HepG2 (cell line): ENCODE data around the gene CAND2. TPM values are rescaled to one million over a fixed set of nuclear protein-coding genes. Genes with fewer than 3 reads are reported as not detected.

ENCODE experiments used
- CBX5 ChIP-seq: sonication (generic); formaldehyde crosslinking; IDR thresholded peaks from 2 replicates; pipeline ENCODE4 v1.4.0; 2020; ENCODE audit warnings: missing genetic modification reagents, borderline replicate concordance
- FOXA1 ChIP-seq, 2 experiments: fragments of 450-650 bp in 1 of 2; sonication (generic) in 1 of 2; formaldehyde crosslinking in 1 of 2; IDR thresholded peaks; 2 replicates each; pipeline versions ENCODE4 v1.4.0 to v1.6.1; 2016 to 2020; ENCODE audit warnings: missing genetic modification reagents in 1 of 2
- FOXP1 ChIP-seq, 2 experiments: fragments of 450-650 bp in 1 of 2; IDR thresholded peaks; 2 replicates each; pipeline ENCODE4 v1.6.1; 2017 to 2018; ENCODE audit warnings: antibody characterized with exemption in 1 of 2
- HNRNPH1 ChIP-seq: fragments of 200-400 bp; formaldehyde crosslinking; optimal IDR thresholded peaks from 2 replicates; pipeline ENCODE3; 2017; ENCODE audit warnings: mild to moderate bottlenecking, low read depth, low read length
- ISL2 ChIP-seq: sonication (generic); formaldehyde crosslinking; IDR thresholded peaks from 2 replicates; pipeline ENCODE4 v1.5.0; 2020; ENCODE audit warnings: missing genetic modification reagents
- MED1 ChIP-seq: sonication (generic); formaldehyde crosslinking; IDR thresholded peaks from 2 replicates; pipeline ENCODE4 v1.4.0; 2020; ENCODE audit warnings: missing genetic modification reagents
- MEIS2 ChIP-seq: sonication (generic); formaldehyde crosslinking; IDR thresholded peaks from 2 replicates; pipeline ENCODE4 v1.9.0; 2021; ENCODE audit warnings: mild to moderate bottlenecking, missing genetic modification reagents
- MXI1 ChIP-seq: IDR thresholded peaks from 3 replicates; pipeline ENCODE4 v1.6.1; 2012; ENCODE audit warnings: low read depth, low read length, inconsistent platforms, borderline replicate concordance
- NFE2 ChIP-seq: sonication (generic); formaldehyde crosslinking; IDR thresholded peaks from 2 replicates; pipeline ENCODE4 v1.4.0; 2020; ENCODE audit warnings: missing genetic modification reagents
- NR1H2 ChIP-seq: sonication (generic); formaldehyde crosslinking; IDR thresholded peaks from 2 replicates; pipeline ENCODE4 v1.8.1; 2022; ENCODE audit warnings: low read depth, missing genetic modification reagents, borderline replicate concordance
- POLR2AphosphoS2 ChIP-seq: IDR thresholded peaks from 2 replicates; pipeline ENCODE4 v1.6.1; 2011; ENCODE audit warnings: low read depth, low read length, improper control_type of control experiment
- TBP ChIP-seq: sonication (generic); formaldehyde crosslinking; IDR thresholded peaks from 2 replicates; pipeline ENCODE4 v1.5.0; 2020; ENCODE audit warnings: missing genetic modification reagents
- THAP11 ChIP-seq: IDR thresholded peaks from 2 replicates; pipeline ENCODE4 v1.6.1; 2016; ENCODE audit warnings: missing biosample characterization, missing genetic modification reagents
- YEATS2 ChIP-seq: sonication (generic); formaldehyde crosslinking; IDR thresholded peaks from 2 replicates; pipeline ENCODE4 v1.4.0; 2020; ENCODE audit warnings: missing genetic modification reagents, borderline replicate concordance
- ZBTB7A ChIP-seq: sonication (generic); formaldehyde crosslinking; IDR thresholded peaks from 2 replicates; pipeline ENCODE4 v1.8.0; 2022; ENCODE audit warnings: mild to moderate bottlenecking, missing genetic modification reagents
- ZFY ChIP-seq: sonication (generic); formaldehyde crosslinking; IDR thresholded peaks from 2 replicates; pipeline ENCODE4 v1.4.0; 2020; ENCODE audit warnings: missing genetic modification reagents
- ZNF251 ChIP-seq: sonication (generic); formaldehyde crosslinking; IDR thresholded peaks from 2 replicates; pipeline ENCODE4 v1.9.0; 2021; ENCODE audit warnings: mild to moderate bottlenecking, missing genetic modification reagents
- ZNF333 ChIP-seq: sonication (generic); formaldehyde crosslinking; IDR thresholded peaks from 2 replicates; pipeline ENCODE4 v1.4.0; 2020; ENCODE audit warnings: mild to moderate bottlenecking, missing genetic modification reagents, borderline replicate concordance
- ZNF451 ChIP-seq: sonication (generic); formaldehyde crosslinking; IDR thresholded peaks from 2 replicates; pipeline ENCODE4 v1.5.0; 2020; ENCODE audit warnings: mild to moderate bottlenecking, missing genetic modification reagents
- polyA plus RNA-seq, 8 experiments: library from polyadenylated mRNA; depleted of rRNA in 3 of 8; stranded (reverse) in 7 of 8; unstranded in 1 of 8; fragments of >200 nt; fragmentation: Illumina TruSeq in 4 of 8; extraction: Trizol in 4 of 8; gene quantifications; 2 replicates each; pipeline versions ENCODE4 v1.2.1 to v1.2.3, GENCODE V29; 2011 to 2016; ENCODE audit warnings: low read depth in 4 of 8, missing spikeins in 1 of 8, mixed read lengths in 1 of 8; ENCODE audit not compliant: insufficient read depth in 1 of 8
- total RNA-seq, 5 experiments: library from RNA; depleted of rRNA; stranded (reverse); fragments of >200 nt; fragmentation: Illumina TruSeq; extraction: Trizol; gene quantifications; 2 replicates each; pipeline ENCODE4 v1.2.3, GENCODE V29; 2016; ENCODE audit warnings: low read depth in 1 of 5
- TF ChIP-seq, protein P1 (sequence below): sonication (generic); formaldehyde crosslinking; IDR thresholded peaks from 2 replicates; pipeline ENCODE4 v1.5.1; 2020; ENCODE audit warnings: missing genetic modification reagents, mild to moderate bottlenecking, borderline replicate concordance
- TF ChIP-seq, protein P2 (sequence below): IDR thresholded peaks from 2 replicates; pipeline ENCODE4 v1.6.1; 2016; ENCODE audit warnings: missing compliant biosample characterization, missing genetic modification reagents, borderline replicate concordance
- TF ChIP-seq, protein P3 (sequence below): sonication (generic); formaldehyde crosslinking; IDR thresholded peaks from 2 replicates; pipeline ENCODE4 v1.8.0; 2022; ENCODE audit warnings: missing genetic modification reagents, mild to moderate bottlenecking, moderate library complexity, borderline replicate concordance

CAND2 gene
- total and polyA plus RNA-seq, 2 of the 13 experiments (the other 11 are each of a cell fraction or from before 2014, with no cell fraction given), result 0.01 TPM; not detected in 1

- TF ChIP-seq MXI1, result peak; percentile 21; the same call in 1 of the 3 replicates
- no peak; the same call in 1 of the 2 replicates for TF ChIP-seq THAP11 (CRISPR knock-in tag)
- TF ChIP-seq NR1H2 (CRISPR knock-in tag), result no peak
- TF ChIP-seq, protein P1, sequence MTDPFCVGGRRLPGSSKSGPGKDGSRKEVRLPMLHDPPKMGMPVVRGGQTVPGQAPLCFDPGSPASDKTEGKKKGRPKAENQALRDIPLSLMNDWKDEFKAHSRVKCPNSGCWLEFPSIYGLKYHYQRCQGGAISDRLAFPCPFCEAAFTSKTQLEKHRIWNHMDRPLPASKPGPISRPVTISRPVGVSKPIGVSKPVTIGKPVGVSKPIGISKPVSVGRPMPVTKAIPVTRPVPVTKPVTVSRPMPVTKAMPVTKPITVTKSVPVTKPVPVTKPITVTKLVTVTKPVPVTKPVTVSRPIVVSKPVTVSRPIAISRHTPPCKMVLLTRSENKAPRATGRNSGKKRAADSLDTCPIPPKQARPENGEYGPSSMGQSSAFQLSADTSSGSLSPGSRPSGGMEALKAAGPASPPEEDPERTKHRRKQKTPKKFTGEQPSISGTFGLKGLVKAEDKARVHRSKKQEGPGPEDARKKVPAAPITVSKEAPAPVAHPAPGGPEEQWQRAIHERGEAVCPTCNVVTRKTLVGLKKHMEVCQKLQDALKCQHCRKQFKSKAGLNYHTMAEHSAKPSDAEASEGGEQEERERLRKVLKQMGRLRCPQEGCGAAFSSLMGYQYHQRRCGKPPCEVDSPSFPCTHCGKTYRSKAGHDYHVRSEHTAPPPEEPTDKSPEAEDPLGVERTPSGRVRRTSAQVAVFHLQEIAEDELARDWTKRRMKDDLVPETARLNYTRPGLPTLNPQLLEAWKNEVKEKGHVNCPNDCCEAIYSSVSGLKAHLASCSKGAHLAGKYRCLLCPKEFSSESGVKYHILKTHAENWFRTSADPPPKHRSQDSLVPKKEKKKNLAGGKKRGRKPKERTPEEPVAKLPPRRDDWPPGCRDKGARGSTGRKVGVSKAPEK (CRISPR knock-in tag), result no peak
- TF ChIP-seq, protein P2, sequence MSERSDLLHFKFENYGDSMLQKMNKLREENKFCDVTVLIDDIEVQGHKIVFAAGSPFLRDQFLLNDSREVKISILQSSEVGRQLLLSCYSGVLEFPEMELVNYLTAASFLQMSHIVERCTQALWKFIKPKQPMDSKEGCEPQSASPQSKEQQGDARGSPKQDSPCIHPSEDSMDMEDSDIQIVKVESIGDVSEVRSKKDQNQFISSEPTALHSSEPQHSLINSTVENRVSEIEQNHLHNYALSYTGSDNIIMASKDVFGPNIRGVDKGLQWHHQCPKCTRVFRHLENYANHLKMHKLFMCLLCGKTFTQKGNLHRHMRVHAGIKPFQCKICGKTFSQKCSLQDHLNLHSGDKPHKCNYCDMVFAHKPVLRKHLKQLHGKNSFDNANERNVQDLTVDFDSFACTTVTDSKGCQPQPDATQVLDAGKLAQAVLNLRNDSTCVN (CRISPR knock-in tag), result peak; percentile 30; the same call in 1 of the 2 replicates
- TF ChIP-seq HNRNPH1, result no peak
- TF ChIP-seq ZNF333 (CRISPR knock-in tag), result no peak
- no peak for TF ChIP-seq TBP (CRISPR knock-in tag)
- no peak for TF ChIP-seq ZBTB7A
- TF ChIP-seq MED1, result no peak
- TF ChIP-seq ZNF451 (CRISPR knock-in tag), result no peak
- no peak for TF ChIP-seq NFE2 (CRISPR knock-in tag)
- no peak for TF ChIP-seq ZNF251 (CRISPR knock-in tag)
- no peak for TF ChIP-seq POLR2AphosphoS2
- 0 out of 2 replicates have a peak, but pooled peaks have one; percentile 43 for TF ChIP-seq MEIS2 (CRISPR knock-in tag)
- no peak for TF ChIP-seq FOXP1 (IDR thresholded peaks at IDR 0.05)
- no peak for TF ChIP-seq FOXP1 (CRISPR knock-in tag; IDR thresholded peaks at IDR 0.05)
- TF ChIP-seq FOXA1 (IDR thresholded peaks at IDR 0.05), result no peak
- TF ChIP-seq FOXA1 (CRISPR knock-in tag; IDR thresholded peaks at IDR 0.05), result peak; percentile 30
- TF ChIP-seq, protein P3, sequence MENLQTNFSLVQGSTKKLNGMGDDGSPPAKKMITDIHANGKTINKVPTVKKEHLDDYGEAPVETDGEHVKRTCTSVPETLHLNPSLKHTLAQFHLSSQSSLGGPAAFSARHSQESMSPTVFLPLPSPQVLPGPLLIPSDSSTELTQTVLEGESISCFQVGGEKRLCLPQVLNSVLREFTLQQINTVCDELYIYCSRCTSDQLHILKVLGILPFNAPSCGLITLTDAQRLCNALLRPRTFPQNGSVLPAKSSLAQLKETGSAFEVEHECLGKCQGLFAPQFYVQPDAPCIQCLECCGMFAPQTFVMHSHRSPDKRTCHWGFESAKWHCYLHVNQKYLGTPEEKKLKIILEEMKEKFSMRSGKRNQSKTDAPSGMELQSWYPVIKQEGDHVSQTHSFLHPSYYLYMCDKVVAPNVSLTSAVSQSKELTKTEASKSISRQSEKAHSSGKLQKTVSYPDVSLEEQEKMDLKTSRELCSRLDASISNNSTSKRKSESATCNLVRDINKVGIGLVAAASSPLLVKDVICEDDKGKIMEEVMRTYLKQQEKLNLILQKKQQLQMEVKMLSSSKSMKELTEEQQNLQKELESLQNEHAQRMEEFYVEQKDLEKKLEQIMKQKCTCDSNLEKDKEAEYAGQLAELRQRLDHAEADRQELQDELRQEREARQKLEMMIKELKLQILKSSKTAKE (CRISPR knock-in tag), result no peak
- TF ChIP-seq CBX5 (CRISPR knock-in tag), result peak; percentile 45; the same call in 1 of the 2 replicates
- peak; percentile 57; the same call in 1 of the 2 replicates for TF ChIP-seq YEATS2
- TF ChIP-seq ISL2 (CRISPR knock-in tag), result peak; percentile 53; the same call in 1 of the 2 replicates
- peak; percentile 53; the same call in 1 of the 2 replicates for TF ChIP-seq ZFY (CRISPR knock-in tag)
Observed at GRCh38 chr3:12868039-12869034, 71.9 kb downstream of the CAND2 start (continued).
